Lung (tissue), 12 donors: Measurements from ENCODE around the gene SPON2. TPM values are rescaled to one million over a fixed set of nuclear protein-coding genes. Genes with fewer than 3 reads are reported as not detected.

Experiments
- ATAC-seq: fragments of 200-7000 bp; cut with Tn5 transposase; one replicate; pipeline ENCODE4 v1.9.1; 2020; ENCODE audit warnings: moderate number of reproducible peaks; ENCODE audit not compliant: insufficient read depth, low FRiP score
- DNase-seq, 3 donors: peaks; one replicate each; pipeline ENCODE4 v3.0.0-alpha.2; 2013 to 2017
- H3K27ac ChIP-seq, 2 donors: one replicate each; pipeline ENCODE4 v1.5.1; 2013; ENCODE audit warnings: mild to moderate bottlenecking in 2 of 2, moderate library complexity in 2 of 2, control low read depth in 1 of 2, inconsistent platforms in 1 of 2, low read depth in 1 of 2, low read length in 1 of 2
- H3K27me3 ChIP-seq, 3 donors: one replicate each; pipeline ENCODE4 v1.5.1; 2013; ENCODE audit warnings: low read length in 2 of 3; ENCODE audit not compliant: control insufficient read depth in 3 of 3, insufficient read depth in 3 of 3
- H3K36me3 ChIP-seq, 4 donors: one replicate each; pipeline ENCODE4 v1.5.1; 2013; ENCODE audit warnings: low read length in 4 of 4, mild to moderate bottlenecking in 1 of 4, moderate library complexity in 1 of 4; ENCODE audit not compliant: control insufficient read depth in 4 of 4, insufficient read depth in 4 of 4
- H3K4me1 ChIP-seq, 5 donors: one replicate each; pipeline ENCODE4 v1.5.1; 2013; ENCODE audit warnings: low read length in 5 of 5, mild to moderate bottlenecking in 2 of 5, moderate library complexity in 1 of 5; ENCODE audit not compliant: control insufficient read depth in 5 of 5, insufficient read depth in 5 of 5
- H3K4me3 ChIP-seq: one replicate; pipeline ENCODE4 v1.5.1; 2013; ENCODE audit warnings: mild to moderate bottlenecking, control low read depth, moderate library complexity
- H3K9ac ChIP-seq, 2 donors: one replicate each; pipeline ENCODE4 v1.5.1; 2013; ENCODE audit warnings: low read length in 2 of 2, control low read depth in 1 of 2; ENCODE audit not compliant: insufficient read depth in 1 of 2
- H3K9me3 ChIP-seq, 4 donors: one replicate each; pipeline ENCODE4 v1.5.1; 2013; ENCODE audit warnings: low read length in 3 of 4, mild to moderate bottlenecking in 1 of 4, moderate library complexity in 1 of 4; ENCODE audit not compliant: control insufficient read depth in 4 of 4, insufficient read depth in 3 of 4
- WGBS, 2 donors: extraction: QIAGEN DNeasy Blood & Tissue Kit; methylation state at CpG; one replicate each; pipeline ENCODE4 v1.1.7; 2013; 5-methylcytosine and 5-hydroxymethylcytosine counted together
- polyA plus RNA-seq, 2 donors: library from polyadenylated mRNA; stranded (reverse); fragments of 200-250 nt; gene quantifications; one replicate each; pipeline ENCODE4 v1.2.1, GENCODE V29; 2013
- total RNA-seq, 2 donors: library from RNA; depleted of rRNA in 1 of 2; stranded (reverse); fragments of >200 nt in 1 of 2; gene quantifications; one replicate each; pipeline ENCODE4 v1.2.1, GENCODE V29; 2014 to 2021
- TF ChIP-seq, protein P1 (sequence below): IDR thresholded peaks from 2 replicates; pipeline ENCODE4 v1.5.1; 2012; ENCODE audit warnings: mild to moderate bottlenecking; ENCODE audit errors: control extremely low read depth, extremely low read depth
- donor health status: control.
- donor health status: control.
- donor health status: Bipolar disorder and iron deficiency.
- donor health status: healthy.
- donor health status: DM: yes; HTN: yes; CAD: no.

The SPON2 gene
- total and polyA plus RNA-seq, 4 donors = 21.0 to 106 (median 68.5) TPM

- Histone ChIP-seq H3K4me3 (no peak overlapping the region), H3K27ac (no peak overlapping the region), H3K36me3 (no peaks in the 10 kb centered on the region), H3K4me1 (peaks cover 0 to 54% (median 25%) of the 10 kb centered on the region in 5 donors), H3K27me3 (no peaks in the 10 kb centered on the region), H3K9ac (no peak overlapping the region), H3K9me3 (no peaks in the 10 kb centered on the region)
- TF ChIP-seq, protein P1, sequence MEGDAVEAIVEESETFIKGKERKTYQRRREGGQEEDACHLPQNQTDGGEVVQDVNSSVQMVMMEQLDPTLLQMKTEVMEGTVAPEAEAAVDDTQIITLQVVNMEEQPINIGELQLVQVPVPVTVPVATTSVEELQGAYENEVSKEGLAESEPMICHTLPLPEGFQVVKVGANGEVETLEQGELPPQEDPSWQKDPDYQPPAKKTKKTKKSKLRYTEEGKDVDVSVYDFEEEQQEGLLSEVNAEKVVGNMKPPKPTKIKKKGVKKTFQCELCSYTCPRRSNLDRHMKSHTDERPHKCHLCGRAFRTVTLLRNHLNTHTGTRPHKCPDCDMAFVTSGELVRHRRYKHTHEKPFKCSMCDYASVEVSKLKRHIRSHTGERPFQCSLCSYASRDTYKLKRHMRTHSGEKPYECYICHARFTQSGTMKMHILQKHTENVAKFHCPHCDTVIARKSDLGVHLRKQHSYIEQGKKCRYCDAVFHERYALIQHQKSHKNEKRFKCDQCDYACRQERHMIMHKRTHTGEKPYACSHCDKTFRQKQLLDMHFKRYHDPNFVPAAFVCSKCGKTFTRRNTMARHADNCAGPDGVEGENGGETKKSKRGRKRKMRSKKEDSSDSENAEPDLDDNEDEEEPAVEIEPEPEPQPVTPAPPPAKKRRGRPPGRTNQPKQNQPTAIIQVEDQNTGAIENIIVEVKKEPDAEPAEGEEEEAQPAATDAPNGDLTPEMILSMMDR = no peak
- 91 to 92% methylated on average over 24 of the region's 24 CpGs for WGBS, 2 donors
- ATAC-seq = no peak
- no peak for DNase-seq
Observed at GRCh38 chr4:1198098-1198844, 25.9 kb upstream of the SPON2 start.

DNA sequence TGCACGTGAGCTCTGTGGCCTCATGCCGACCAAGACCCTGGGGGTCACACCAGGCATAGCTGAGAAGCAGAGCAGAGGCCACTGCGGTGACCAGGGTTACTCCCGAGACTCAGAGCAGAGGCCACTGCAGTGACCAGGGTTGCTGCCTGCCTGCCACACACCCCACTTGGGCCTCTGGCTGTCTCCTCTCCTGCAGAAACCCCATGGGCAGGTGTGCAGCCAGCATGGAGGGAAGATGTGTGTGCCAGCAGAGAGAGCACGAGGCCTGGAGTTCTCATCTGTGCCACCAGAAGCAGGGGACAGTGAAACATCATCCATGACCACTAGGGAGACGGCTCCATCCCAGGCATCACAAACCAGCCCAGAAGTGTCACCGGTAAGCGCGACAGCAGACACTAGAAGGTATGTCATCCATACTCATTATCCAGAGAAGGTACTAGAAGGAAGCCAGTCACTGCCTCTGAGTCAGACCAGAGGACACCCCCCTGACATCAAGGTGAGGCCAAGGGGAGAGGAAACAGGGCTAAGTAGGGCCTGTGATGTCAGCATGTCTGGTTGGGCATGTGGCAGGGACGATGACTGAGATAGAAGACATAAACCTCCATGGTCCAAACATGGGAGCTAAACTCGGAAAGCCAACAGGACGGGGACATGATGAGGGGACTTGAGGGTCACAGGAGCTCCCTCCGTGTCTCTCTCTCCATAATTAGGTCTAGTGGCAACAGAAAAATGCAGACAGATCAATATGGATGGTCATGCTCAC, 24.2 kb upstream of the SPON2 start:
- Histone ChIP-seq H3K4me3 (no peak overlapping the region), H3K36me3 (no peaks in the 10 kb centered on the region), H3K27ac (no peak overlapping the region), H3K27me3 (no peaks in the 10 kb centered on the region), H3K9ac (no peak overlapping the region), H3K9me3 (no peaks in the 10 kb centered on the region), H3K4me1 (peaks cover 0 to 54% (median 30%) of the 10 kb centered on the region in 5 donors)
- TF ChIP-seq, protein P1 = no peak
- no peak for ATAC-seq
- 87 to 94% methylated on average over 13 of the region's 13 CpGs for WGBS, 2 donors
- DNase-seq = no peak

- no peak overlapping the region for H3K27ac ChIP-seq
- H3K4me3 ChIP-seq = no peak overlapping the region
- no peak for ATAC-seq
- no peak overlapping the region for H3K9ac ChIP-seq
- WGBS, 2 donors = 90 to 93% methylated on average over 16 of the region's 16 CpGs
- no peaks in the 10 kb centered on the region for H3K9me3 ChIP-seq
- TF ChIP-seq, protein P1 = no peak
- no peaks in the 10 kb centered on the region for H3K36me3 ChIP-seq
- DNase-seq = peak in 1 of 3 donors; percentile 13
- H3K27me3 ChIP-seq = no peaks in the 10 kb centered on the region
- peaks cover 0 to 50% (median 27%) of the 10 kb centered on the region in 5 donors for H3K4me1 ChIP-seq
Observed at GRCh38 chr4:1195891-1196401, 23.6 kb upstream of the SPON2 start.
